Measurements from ENCODE around the gene HERC6.
"Not testable (repeated sequence)": the region's sequence is repeated elsewhere in the genome, so short reads cannot be mapped to it uniquely, and the experiment has no call there.

Gene HERC6

GRCh38 chr4:88378691-88379559, at the start of gene HERC6:
Gene HERC6 (plus strand): TSS chr4:88378852. CDS start chr4:88378922, 70 bp downstream.
- peak; percentile 74 to 79 for DNase-seq

- DNase-seq, result no peak
Observed at GRCh38 chr4:88333741-88334405, 44.8 kb upstream of the HERC6 start.

GRCh38 chr4:88335092-88335665, 43.5 kb upstream of the HERC6 start:
- no peak for DNase-seq

- DNase-seq, result no peak
Observed at GRCh38 chr4:88341227-88342192, 37.1 kb upstream of the HERC6 start.

GRCh38 chr4:88346902-88347301, 31.8 kb upstream of the HERC6 start:
- DNase-seq, result not testable (repeated sequence)

- not testable (repeated sequence) for DNase-seq
Observed at GRCh38 chr4:88348761-88349160, 29.9 kb upstream of the HERC6 start.

- DNase-seq, result no peak
Observed at GRCh38 chr4:88350786-88351185, 27.9 kb upstream of the HERC6 start.

- no peak for DNase-seq
Observed at GRCh38 chr4:88352062-88352740, 26.5 kb upstream of the HERC6 start.

GRCh38 chr4:88353324-88353723, 25.3 kb upstream of the HERC6 start:
- no peak for DNase-seq

GRCh38 chr4:88356771-88357170, 21.9 kb upstream of the HERC6 start:
- DNase-seq, result no peak

GRCh38 chr4:88357262-88357661, 21.4 kb upstream of the HERC6 start:
- DNase-seq, result no peak

GRCh38 chr4:88359558-88359957, 19.1 kb upstream of the HERC6 start:
- DNase-seq, result no peak

GRCh38 chr4:88360256-88360655, 18.4 kb upstream of the HERC6 start:
- DNase-seq, result no peak

- no peak for DNase-seq
Observed at GRCh38 chr4:88360791-88361190, 17.9 kb upstream of the HERC6 start.

- DNase-seq, result not testable (repeated sequence)
Observed at GRCh38 chr4:88361217-88361773, 17.4 kb upstream of the HERC6 start.

- no peak for DNase-seq
Observed at GRCh38 chr4:88366460-88366859, 12.2 kb upstream of the HERC6 start.

- no peak for DNase-seq
Observed at GRCh38 chr4:88367826-88368225, 10.8 kb upstream of the HERC6 start.

GRCh38 chr4:88369180-88369812, 9.4 kb upstream of the HERC6 start:
- not testable (repeated sequence) for DNase-seq

- no peak for DNase-seq
Observed at GRCh38 chr4:88381123-88381522, 2.5 kb downstream of the HERC6 start.

- DNase-seq, result peak; percentile 58 to 60
Observed at GRCh38 chr4:88382621-88383020, 4.0 kb downstream of the HERC6 start.

- DNase-seq, result no peak
Observed at GRCh38 chr4:88390128-88390527, 11.5 kb downstream of the HERC6 start.

All from activated T-cell treated with anti-CD3 and anti-CD28 coated beads, Interleukin-2, amount 50 U/mL, for 48 hours (primary cell).